Left cardiac atrium (tissue), 4 donors: ENCODE results near the gene CLPTM1L. TPM values are rescaled to one million over a fixed set of nuclear protein-coding genes. Genes with fewer than 3 reads are reported as not detected.
"Not testable (repeated sequence)": the region's sequence is repeated elsewhere in the genome, so short reads cannot be mapped to it uniquely, and the experiment has no call there.

Experiments
- ATAC-seq, 2 donors: fragments of 200-7000 bp; cut with Tn5 transposase; one replicate each; pipeline ENCODE4 v1.9.1; 2020; ENCODE audit warnings: mild to moderate bottlenecking in 2 of 2, moderate library complexity in 2 of 2
- DNase-seq: peaks from one replicate; pipeline ENCODE4 v3.0.0-alpha.2; 2020
- intact Hi-C, 2 donors: fragments of 100-400 bp; cut with DNase I; formaldehyde crosslinking; loops; one replicate each; pipeline versions ENCODE4 v1.14.1 to v1.15.1; 2022 to 2023
- total RNA-seq, 2 donors: library from RNA; stranded (reverse); fragmentation: NEBNext Ultra II Directional; extraction: Animal tissue kit (Norgen Biotek cat#: 25700); gene quantifications; one replicate each; pipeline ENCODE4 v1.2.1, GENCODE V29; 2021
- donor health status: DM: no; HTN: yes; CAD: no.
- donor health status: DM: no; HTN: yes; CAD: no; lungs with severe emphysema.
- donor health status: DM: yes; HTN: yes; CAD: no.
- donor health status: Dilated cardiomyopathy.

CLPTM1L gene
- total RNA-seq, 2 donors from 2014 or later, result 46.6 to 51.7 TPM

- ATAC-seq (no peak), DNase-seq (no peak)
- intact Hi-C loops, result no loop called here
These were observed 2.7 kb upstream of the CLPTM1L start for GRCh38 chr5:1347571-1347970.

DNA sequence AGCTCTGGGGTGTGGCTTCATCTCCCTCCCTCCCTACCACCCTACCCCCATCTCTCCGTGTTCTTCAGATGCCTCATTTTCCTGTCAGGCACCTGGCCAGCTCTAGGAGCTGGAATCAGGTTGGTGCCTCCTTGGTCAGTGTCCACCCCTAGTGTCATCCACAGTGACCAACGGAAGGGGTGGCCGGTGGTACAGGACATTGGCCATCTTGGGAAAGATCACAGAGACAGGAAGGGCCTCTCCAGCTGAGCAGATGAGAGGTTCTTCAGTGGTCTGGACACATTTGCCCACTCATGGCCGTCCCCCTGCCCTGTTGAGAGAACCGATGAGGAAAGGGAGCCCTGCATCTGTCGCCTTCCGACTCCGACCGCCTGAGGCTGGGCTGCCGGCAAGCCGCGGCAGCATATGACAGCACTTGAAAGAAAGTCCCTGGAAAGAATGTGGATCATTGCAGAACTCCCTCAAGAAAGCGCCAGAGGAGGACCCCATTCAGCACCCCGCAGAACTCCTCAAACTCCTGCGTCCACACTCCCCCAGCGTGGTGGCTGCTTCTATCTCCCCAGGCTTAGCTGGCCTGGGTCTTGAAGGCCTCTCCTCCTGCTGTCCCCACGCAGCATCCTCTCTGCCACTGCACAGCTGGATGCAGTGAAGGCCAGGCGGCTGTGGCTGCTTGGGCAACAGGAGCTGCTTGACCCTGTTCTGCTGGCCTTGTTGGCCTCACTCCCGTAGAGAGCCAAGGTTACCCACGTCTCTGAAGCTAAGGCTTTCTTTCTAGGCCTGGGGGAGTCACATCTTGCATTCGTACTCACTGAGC lies 1.9 kb upstream of the CLPTM1L start:
- no peak for DNase-seq
- no peak for ATAC-seq
- intact Hi-C loops, result no loop called here

- intact Hi-C loops, result no loop called here
- DNase-seq (no peak), ATAC-seq (no peak)
These were observed 1.2 kb upstream of the CLPTM1L start for GRCh38 chr5:1345876-1346626.

DNA sequence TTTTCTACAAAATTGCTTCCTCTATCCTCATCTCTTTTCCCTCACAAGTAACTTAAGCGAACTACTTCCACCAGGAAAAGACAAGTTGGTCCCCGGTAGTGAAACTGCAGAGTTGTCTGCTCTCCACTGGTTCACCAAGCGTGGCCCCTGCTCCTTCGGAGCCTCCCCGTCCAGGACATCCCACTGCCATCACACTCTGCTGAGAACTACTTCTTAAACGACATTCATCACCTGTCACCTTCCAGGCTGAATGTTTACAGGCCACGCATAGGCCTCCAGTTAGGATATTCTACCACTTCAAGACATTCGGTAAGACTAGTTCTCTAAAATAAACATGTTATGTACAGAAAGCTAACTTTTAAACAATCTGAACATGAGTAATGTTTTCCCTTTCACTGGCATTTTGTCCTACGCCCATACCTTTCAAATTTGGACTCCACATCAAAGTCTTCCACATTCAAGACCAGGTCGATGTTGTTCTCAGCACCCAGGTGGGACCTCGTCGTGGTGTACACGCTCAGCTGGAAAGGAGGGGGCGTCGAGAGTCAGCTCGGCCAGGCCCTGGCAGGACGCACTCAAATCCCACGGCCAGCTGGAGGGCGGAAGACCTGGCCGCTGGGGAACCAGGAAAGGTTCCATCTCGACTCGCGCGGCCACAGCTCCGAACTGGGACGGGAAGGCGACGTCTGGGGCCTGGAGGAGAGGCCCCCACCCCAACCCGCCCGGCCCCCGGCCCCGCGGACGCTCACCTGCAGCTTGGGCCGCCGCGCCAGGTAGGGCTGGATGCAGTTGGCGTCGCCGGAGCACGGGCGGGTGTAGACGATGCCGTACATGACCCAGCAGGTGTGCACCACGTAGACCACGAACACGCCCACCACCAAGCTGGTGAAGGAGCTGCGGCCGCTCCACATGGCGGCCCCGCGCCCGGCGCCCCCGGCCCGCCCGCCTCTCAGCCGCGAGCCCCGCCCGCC lies 683 bp downstream of the CLPTM1L start:
- intact Hi-C loops, result no loop called here
- ATAC-seq (no peak), DNase-seq (no peak)

DNA sequence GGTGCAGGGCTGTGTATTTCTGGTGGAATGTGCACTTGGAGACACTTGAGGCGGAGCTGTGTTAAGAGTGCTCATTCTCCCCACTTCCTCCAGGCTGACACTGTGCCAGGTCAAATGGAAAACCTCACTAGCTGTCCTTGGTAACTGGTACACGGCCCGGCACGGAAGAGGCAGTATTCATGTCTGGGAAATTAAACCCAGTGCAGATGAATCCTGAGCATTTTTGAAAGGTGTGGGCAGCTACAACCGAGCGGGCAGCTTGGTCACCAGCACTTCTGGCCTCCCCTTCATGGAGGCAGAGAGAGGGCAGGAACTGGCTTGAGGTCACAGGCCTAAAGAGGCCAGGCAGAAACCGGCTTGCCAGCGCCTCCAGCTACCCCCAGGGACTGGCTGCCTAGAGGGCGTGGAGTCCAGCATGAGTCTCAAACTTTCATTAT lies 1.6 kb downstream of the CLPTM1L start:
- DNase-seq, result no peak
- no peak for ATAC-seq
- intact Hi-C loops, result no loop called here

GRCh38 chr5:1342711-1343110 lies 2.2 kb downstream of the CLPTM1L start:
- ATAC-seq, DNase-seq, intact Hi-C loops: not testable (repeated sequence)

- ATAC-seq (no peak), DNase-seq (no peak)
- intact Hi-C loops, result no loop called here
These were observed 2.6 kb downstream of the CLPTM1L start for GRCh38 chr5:1342268-1342667.

DNA sequence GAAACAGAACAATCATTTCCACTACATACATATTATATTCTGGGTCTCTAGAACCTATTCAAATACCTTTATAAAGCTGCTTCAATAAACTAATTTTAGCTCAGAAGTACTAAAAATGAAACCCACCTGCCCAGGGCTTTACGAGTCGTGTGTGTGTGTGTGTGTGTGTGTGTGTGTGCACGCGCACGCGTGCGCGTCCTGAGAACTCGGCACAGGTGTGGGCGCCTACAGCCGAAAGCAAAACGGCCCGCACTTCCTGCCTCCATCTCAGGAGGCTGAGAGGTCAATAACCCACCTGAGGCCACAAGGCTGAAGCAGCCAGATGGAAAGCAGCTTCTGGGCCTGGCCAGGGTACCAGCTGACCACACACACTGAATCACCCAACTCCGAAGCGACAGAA lies 3.0 kb downstream of the CLPTM1L start:
- no peak for ATAC-seq
- intact Hi-C loops, result no loop called here

DNA sequence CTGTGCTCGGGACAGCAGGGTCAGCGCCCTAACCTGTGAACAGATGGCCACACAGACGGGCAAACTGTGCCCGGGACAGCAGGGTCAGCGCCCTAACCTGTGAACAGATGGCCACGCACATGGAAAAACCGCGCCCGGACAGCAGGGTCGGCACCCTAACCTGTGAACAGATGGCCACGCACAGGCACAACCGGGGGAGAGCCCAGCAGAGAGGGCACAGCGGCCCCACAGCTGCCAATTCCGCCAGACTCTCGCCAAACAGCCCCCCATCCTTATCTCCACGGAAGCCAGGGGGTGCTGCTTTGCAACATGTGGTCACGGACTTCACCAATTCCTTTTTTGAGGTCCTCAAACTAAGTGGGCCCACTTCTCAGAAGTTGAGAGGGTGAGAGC lies 5.1 kb downstream of the CLPTM1L start:
- intact Hi-C loops, DNase-seq, ATAC-seq: not testable (repeated sequence)

More for the DNA sequence above, 3.0 kb downstream of the CLPTM1L start:
- no peak for DNase-seq

DNA sequence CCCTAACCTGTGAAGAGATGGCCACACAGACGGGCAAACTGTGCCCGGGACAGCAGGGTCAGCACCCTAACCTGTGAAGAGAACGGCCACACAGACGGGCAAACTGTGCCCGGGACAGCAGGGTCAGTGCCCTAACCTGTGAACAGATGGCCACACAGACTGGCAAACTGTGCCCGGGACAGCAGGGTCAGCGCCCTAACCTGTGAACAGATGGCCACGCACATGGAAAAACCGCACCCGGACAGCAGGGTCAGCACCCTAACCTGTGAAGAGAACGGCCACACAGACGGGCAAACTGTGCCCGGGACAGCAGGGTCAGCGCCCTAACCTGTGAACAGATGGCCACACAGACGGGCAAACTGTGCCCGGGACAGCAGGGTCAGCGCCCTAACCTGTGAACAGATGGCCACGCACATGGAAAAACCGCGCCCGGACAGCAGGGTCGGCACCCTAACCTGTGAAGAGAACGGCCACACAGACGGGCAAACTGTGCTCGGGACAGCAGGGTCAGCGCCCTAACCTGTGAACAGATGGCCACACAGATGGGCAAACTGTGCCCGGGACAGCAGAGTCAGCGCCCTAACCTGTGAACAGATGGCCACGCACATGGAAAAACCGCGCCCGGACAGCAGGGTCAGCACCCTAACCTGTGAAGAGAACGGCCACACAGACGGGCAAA lies 5.6 kb downstream of the CLPTM1L start:
- ATAC-seq, intact Hi-C loops, DNase-seq: not testable (repeated sequence)

DNA sequence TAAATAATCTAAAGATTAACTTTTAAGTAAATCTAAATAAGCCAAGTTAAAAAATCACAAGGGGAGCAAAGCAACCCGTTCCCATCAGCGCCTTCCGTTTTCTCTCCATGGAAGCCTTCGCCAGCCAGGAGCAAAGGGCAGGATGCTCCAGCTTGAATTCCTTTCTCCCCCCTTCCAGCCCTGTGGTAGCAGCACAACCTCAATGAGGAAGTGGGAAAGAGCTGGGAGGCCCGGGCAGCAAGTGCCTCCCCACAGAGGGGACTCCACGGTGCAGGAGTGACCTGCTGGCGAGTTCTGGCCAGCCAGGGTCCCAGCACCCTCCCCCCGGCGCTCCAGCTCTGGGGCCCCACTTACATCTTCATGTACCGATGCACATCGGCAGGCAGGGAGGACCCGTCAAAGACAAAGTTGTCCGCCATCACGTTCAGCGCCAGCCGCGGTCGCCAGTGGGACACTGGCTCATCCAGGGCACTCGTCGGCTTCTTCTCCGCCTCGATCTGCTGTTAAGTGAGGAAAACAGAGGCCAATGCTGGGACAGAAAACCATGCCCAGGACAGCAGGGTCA lies 6.3 kb downstream of the CLPTM1L start:
- ATAC-seq (no peak), DNase-seq (peak; percentile 11)
- intact Hi-C loops, result no loop called here

DNA sequence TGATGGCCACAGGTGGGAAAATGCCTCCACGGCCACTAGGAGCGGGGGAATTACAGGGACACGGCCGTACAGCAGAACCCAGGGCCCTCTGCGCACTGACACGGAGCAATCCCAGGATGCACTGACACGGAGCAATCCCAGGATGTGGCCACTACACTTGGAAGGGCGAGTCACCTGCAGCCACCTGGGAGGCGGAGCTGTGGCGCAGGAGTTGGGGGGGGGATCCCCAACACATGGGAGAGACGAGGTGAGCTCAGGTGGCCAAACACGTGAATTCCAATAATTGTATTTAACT lies 6.8 kb downstream of the CLPTM1L start:
- DNase-seq (no peak), ATAC-seq (no peak)
- intact Hi-C loops, result no loop called here

- intact Hi-C loops, result no loop called here
- ATAC-seq (no peak), DNase-seq (no peak)
These were observed 7.3 kb downstream of the CLPTM1L start for GRCh38 chr5:1337489-1338195.

DNA sequence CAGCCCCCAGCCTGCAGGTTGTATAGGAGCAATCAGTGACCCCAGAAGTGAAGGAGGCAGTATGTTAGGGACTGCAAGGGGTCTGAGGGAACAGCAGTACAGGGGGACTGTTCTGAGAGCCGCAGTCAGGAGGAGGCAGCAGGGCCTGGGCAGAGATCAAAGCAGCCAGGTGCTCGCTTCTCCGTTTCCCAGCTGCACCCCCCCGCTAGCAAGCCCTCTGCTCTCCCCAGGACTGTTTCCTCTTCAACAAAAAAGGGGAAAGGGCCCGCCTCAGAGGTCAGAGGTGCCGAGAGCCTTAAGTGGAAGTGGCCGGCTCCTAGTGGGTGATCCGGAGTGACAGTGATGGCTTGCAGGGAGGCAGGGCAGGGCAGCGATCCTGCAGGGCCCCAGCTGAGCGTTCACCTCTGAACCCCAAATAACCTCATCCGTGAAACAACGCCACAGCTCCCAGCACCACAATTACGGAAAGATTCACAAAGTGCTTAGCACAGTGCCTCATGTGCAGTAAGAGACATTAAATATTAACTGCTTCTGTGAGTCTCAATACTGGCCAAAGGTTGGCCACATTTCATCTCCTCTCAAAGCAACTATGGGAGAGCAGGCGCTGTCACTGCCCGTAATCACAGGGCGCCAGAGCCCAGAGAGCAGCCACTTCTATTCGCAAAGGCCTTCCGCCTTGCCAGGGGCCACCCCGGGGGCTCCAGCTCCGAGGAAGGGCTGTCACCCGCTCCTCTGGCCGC lies 8.0 kb downstream of the CLPTM1L start:
- no peak for ATAC-seq
- peak; percentile 8 for DNase-seq
- intact Hi-C loops, result no loop called here

DNA sequence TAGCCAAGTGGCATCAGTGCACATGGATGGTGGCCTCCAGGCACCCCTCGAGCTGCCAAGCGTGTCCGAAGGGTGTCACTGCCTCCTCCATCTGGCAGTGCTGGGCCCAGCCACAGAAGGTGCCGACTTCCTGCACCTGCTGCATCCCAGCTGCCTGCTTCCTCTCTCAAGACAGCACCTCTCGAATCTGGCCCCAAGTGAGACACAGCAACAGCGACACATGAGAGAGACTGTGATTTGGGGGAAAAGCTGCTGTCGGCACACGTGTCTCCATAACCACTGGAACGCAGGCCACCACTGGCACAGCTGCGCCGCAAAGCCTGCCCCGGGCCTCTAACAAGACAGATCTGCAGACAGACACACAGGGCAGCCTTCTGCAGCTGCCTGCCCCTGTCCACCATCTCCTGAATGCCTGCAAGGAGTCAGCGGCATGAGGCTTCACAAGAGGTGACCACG lies 8.8 kb downstream of the CLPTM1L start:
- peak; percentile 10 for DNase-seq
- no peak for ATAC-seq
- intact Hi-C loops, result no loop called here

- ATAC-seq (no peak), DNase-seq (no peak)
- intact Hi-C loops, result no loop called here
These were observed 9.3 kb downstream of the CLPTM1L start for GRCh38 chr5:1335540-1336095.
